PFSK-1 (cell line): ENCODE data around the gene CORO2B.

Source experiments
- FOXP2 ChIP-seq: optimal IDR thresholded peaks from 2 replicates; pipeline ENCODE3; 2011; ENCODE audit warnings: borderline replicate concordance, control low read depth, inconsistent platforms; ENCODE audit not compliant: insufficient read depth; ENCODE audit errors: extremely low read length, extremely low read depth
- POLR2AphosphoS5 ChIP-seq: IDR thresholded peaks from 2 replicates; pipeline ENCODE4 v1.6.1; 2012; ENCODE audit warnings: low read depth, mild to moderate bottlenecking, control low read depth, low read length, moderate library complexity
- REST ChIP-seq, 2 experiments: IDR thresholded peaks; 2 replicates each; pipeline versions ENCODE4 v1.6.1 to v1.8.0; 2011 to 2012; ENCODE audit warnings: low read depth in 2 of 2, low read length in 2 of 2, control low read depth in 1 of 2, inconsistent platforms in 1 of 2, mild to moderate bottlenecking in 1 of 2, moderate library complexity in 1 of 2; ENCODE audit not compliant: insufficient read depth in 1 of 2
- SIN3A ChIP-seq: IDR thresholded peaks from 2 replicates; pipeline ENCODE4 v1.6.1; 2012; ENCODE audit warnings: mild to moderate bottlenecking, low read length, moderate library complexity, borderline replicate concordance; ENCODE audit not compliant: insufficient read depth
- TAF1 ChIP-seq: IDR thresholded peaks from 2 replicates; pipeline ENCODE4 v1.6.1; 2012; ENCODE audit warnings: low read length, control low read depth, borderline replicate concordance; ENCODE audit not compliant: insufficient read depth

The CORO2B gene

DNA sequence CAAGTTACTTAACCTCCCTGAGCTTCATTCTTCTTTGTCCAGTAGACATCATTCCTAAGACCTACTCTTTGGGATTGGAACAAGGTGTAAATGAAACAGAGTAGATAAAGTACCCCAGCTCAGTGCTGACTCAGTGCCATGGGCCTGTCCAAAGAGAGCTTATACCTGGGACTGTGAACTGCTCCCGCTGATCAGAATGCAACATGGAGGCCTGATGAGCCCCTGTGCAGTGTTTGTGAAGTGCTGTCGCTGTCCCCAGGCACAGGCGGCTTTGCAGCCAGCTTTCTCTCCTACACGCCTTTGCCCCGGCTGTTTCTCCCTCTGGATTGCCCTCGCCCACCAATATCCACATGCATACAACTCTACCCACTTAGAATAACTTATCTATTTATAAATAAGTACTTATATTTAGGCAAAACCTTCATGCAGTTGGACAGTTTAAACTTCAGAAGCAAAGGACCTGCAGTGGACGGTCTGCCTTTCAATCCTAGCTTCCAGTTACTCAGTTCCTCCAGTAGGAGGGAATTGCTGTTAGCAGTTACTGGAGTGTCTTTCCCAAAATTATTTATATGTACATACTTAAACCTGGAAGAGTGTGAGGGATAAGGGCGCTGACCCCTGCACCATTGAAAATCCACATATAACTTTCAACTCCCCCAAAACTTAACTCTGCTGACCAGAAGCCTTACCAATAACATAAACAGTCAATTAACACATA, 80.0 kb downstream of the CORO2B start:
- TF ChIP-seq TAF1 (no peak), POLR2AphosphoS5 (no peak), FOXP2 (no peak), SIN3A (no peak), REST (IDR thresholded peaks at IDR 0.05; ENCODE audit: insufficient read depth in 1 of 2, low read depth in 2 of 2, low read length in 2 of 2) (no peak)

- TF ChIP-seq TAF1 (no peak), REST (IDR thresholded peaks at IDR 0.05; ENCODE audit: insufficient read depth in 1 of 2, low read depth in 2 of 2, low read length in 2 of 2) (no peak), FOXP2 (no peak), POLR2AphosphoS5 (no peak), SIN3A (no peak)
Observed at GRCh38 chr15:68663526-68663925, 84.7 kb downstream of the CORO2B start.

DNA sequence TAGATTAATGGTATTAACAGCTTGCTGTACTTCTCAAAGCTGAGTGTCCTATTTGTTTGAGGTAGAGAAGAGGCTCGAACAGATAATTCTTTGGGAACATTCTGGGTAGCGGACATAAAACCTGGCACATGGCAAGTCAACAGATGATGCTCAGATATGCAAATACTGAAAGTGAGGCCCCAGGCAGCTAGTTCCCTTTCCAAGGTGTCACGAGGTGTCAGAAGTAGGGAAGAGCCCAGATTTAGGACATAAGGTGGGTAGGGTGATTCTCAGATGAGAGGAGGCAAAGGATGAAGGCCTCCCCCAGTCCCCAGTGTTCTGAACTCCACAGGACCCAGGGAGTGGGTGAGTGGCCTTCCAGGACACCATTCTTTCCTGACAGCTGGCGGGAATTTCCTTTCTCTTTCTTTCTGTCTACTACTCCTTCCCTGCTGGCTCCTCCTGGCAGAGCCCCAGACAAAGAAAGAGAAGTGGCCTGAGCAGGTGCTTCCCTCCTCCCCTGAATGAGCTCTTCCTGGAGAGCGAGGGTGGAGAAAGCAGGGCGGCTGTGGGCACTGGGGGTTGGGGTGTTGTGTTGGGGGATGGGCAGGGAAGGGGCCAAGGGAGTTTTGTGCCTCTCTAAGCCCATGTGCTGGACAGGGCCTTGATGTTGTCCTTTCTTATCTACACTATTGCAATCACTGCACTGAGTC, 87.5 kb downstream of the CORO2B start:
- TF ChIP-seq TAF1 = no peak
- 0 out of 4 replicates have a peak, but pooled peaks of 1 of the 2 experiments have one; percentile 34 for TF ChIP-seq REST (IDR thresholded peaks at IDR 0.05; ENCODE audit: insufficient read depth in 1 of 2, low read depth in 2 of 2, low read length in 2 of 2)

- TF ChIP-seq TAF1 (no peak), REST (IDR thresholded peaks at IDR 0.05; ENCODE audit: insufficient read depth in 1 of 2, low read depth in 2 of 2, low read length in 2 of 2) (no peak), FOXP2 (no peak), SIN3A (no peak), POLR2AphosphoS5 (no peak)
Observed at GRCh38 chr15:68666812-68667450, 88.1 kb downstream of the CORO2B start.
